Measurements from ENCODE around the gene PCSK6. TPM values are rescaled to one million over a fixed set of nuclear protein-coding genes. Genes with fewer than 3 reads are reported as not detected.
A peak's percentile ranks its signal among the peaks of the same experiment; 100 is the strongest.
"Not testable (repeated sequence)": the region's sequence is repeated elsewhere in the genome, so short reads cannot be mapped to it uniquely, and the experiment has no call there.

The PCSK6 gene
- total RNA-seq, 1 donor from 2014 or later = 3.8 TPM

DNA sequence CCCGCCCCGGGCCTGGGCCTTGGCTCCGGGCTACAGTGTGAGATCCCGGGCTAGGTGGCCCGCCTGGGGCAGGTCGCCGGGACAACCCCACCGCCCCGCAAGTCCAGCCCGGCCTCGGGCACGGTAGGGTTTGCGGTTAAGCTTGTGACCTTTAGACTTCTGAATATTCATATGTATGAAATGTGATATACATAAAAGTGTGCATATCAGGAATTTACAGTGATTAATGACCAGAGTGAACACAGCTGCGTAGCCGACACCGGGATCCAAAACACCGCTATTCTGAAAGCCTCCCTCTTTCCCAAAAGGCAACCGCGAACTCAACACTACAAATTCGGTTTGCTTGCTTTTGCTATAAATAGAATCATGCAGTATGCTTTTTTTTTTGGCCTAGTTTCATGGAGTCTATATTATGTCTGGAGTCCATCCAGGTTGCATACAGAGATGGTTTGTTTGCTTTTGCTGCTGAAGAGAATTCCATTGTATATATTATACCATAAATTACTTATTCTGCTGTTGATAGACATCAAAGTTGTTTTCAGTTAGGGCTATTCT lies 193.8 kb downstream of the PCSK6 start:
- Mint-ChIP-seq H3K4me1 (ENCODE audit: low read depth, unreplicated experiment) (peaks cover 14% of the 10 kb centered on the region), H3K36me3 (ENCODE audit: unreplicated experiment) (no peaks in the 10 kb centered on the region), H3K4me3 (ENCODE audit: unreplicated experiment) (peak overlapping the region; percentile 93), H3K9me3 (ENCODE audit: unreplicated experiment) (no peaks in the 10 kb centered on the region), H3K27me3 (ENCODE audit: unreplicated experiment) (peaks cover 4% of the 10 kb centered on the region), H3K27ac (ENCODE audit: unreplicated experiment) (peak overlapping the region; percentile 64)
- TF ChIP-seq, protein P1, sequence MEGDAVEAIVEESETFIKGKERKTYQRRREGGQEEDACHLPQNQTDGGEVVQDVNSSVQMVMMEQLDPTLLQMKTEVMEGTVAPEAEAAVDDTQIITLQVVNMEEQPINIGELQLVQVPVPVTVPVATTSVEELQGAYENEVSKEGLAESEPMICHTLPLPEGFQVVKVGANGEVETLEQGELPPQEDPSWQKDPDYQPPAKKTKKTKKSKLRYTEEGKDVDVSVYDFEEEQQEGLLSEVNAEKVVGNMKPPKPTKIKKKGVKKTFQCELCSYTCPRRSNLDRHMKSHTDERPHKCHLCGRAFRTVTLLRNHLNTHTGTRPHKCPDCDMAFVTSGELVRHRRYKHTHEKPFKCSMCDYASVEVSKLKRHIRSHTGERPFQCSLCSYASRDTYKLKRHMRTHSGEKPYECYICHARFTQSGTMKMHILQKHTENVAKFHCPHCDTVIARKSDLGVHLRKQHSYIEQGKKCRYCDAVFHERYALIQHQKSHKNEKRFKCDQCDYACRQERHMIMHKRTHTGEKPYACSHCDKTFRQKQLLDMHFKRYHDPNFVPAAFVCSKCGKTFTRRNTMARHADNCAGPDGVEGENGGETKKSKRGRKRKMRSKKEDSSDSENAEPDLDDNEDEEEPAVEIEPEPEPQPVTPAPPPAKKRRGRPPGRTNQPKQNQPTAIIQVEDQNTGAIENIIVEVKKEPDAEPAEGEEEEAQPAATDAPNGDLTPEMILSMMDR (IDR thresholded peaks at IDR 0.05; ENCODE audit: partially characterized antibody, unreplicated experiment) = no peak
- no peak for DNase-seq

DNA sequence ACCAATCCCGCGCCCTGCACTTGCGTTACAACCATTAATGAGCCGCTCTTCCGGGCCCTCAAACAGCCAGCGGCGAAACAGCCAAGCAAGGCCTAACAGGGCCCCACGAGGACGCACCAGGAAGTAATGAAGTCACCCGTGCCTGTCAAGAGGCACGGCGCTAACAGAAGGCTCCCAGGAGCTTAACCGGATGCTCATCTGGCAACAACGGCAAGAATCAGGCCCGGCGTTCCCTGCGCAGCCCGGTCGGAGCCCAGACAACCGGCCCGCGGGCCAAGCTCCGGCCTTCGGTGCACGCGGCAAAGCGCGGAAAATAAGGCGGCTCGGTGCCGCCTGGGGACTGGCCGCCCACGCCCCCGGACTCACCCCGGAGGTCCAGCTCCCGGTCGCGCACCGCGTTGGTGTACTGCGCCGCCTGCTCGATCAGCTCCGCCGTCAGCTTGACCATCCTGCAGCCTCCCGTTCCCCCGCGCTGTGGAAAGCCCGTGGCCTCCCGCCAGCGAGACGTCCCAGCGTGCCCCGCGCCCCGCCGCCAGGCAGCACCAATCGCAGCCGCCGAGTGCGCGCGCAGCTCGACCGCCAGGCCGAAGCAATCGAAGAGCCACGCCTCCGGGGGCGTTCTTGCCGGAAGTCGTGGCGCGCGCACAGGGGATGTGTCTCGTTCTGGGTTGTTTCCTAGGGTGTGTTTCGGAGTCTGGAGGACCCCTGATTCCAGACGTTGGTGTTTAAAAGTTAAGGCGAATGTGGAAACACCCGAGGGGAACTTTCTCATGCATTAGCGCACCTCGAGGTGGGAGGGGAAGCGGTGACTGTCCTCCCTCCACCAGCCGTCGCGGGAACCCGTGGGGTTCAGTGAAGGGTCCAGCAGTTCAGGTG lies 194.5 kb downstream of the PCSK6 start, which contains the start of gene SNRPA1:
Gene SNRPA1, minus strand, starts transcription at position 518 of the 876 bp plus-strand sequence. Its CDS starts 70 bp downstream, at position 448.
- Mint-ChIP-seq H3K27ac (ENCODE audit: unreplicated experiment) (peak within 1 kb of the TSS; percentile 98), H3K9me3 (ENCODE audit: unreplicated experiment) (no peaks in the 10 kb centered on the region), H3K27me3 (ENCODE audit: unreplicated experiment) (peaks cover 4% of the 10 kb centered on the region), H3K4me1 (ENCODE audit: low read depth, unreplicated experiment) (peaks cover 12% of the 10 kb centered on the region), H3K4me3 (ENCODE audit: unreplicated experiment) (peak within 1 kb of the TSS; percentile 93), H3K36me3 (ENCODE audit: unreplicated experiment) (no peaks in the 10 kb centered on the region)
- TF ChIP-seq, protein P1 (IDR thresholded peaks at IDR 0.05; ENCODE audit: partially characterized antibody, unreplicated experiment) = no peak
- DNase-seq = peak; percentile 98

DNA sequence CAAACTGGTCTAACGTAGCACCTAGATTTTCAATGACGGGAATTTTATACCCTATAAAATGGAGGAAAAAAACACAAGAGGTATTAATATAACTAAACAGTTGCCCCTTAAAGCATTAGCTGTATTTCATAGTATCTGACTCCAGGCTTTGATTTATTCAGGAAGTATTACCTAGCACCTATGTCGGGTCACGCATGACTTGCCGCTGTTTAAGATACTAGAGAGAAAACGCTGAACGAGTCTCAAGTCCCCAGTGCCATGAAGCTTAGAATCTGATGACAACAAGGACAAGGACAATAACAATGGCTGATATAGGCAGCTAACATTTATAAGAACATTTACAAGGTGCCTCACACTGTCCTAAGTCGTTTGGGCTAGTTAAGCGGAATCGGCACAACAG lies 196.4 kb downstream of the PCSK6 start:
- Mint-ChIP-seq H3K9me3 (ENCODE audit: unreplicated experiment) (no peaks in the 10 kb centered on the region), H3K4me1 (ENCODE audit: low read depth, unreplicated experiment) (peaks cover 12% of the 10 kb centered on the region), H3K4me3 (ENCODE audit: unreplicated experiment) (peak overlapping the region; percentile 93), H3K27ac (ENCODE audit: unreplicated experiment) (peak overlapping the region; percentile 98), H3K36me3 (ENCODE audit: unreplicated experiment) (no peaks in the 10 kb centered on the region), H3K27me3 (ENCODE audit: unreplicated experiment) (peaks cover 4% of the 10 kb centered on the region)
- no peak for DNase-seq
- TF ChIP-seq, protein P1 (IDR thresholded peaks at IDR 0.05; ENCODE audit: partially characterized antibody, unreplicated experiment) = no peak

DNA sequence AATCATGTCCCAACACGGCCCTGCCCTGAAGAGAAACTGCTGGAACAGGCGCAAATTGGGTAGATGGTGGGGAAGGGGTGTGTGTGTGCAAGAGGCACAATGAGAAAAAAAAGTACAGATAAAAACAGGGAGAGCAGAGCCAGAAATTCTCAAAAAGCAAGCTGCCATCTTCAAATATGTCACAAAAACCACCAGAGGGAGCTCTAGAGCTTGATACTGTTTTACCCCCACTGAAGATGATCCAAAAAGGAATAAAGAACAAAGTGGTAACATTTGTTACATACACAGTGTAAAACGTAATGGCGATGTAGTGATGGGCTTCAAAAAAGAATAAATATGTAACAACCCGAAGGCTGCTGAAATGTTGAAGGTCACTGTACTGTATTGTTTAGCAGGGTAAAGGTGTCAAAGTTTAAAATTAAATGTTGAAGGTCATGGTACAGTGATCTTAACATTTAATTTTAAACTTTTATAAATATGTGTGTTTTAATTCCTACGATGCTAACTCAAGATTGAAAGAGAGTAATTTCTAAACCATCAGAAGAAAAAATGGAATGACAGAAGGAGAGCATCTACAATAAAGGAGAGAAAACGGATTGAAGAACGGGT lies 200.5 kb downstream of the PCSK6 start:
- H3K4me3 Mint-ChIP-seq (ENCODE audit: unreplicated experiment) = no peak overlapping the region
- H3K27ac Mint-ChIP-seq (ENCODE audit: unreplicated experiment) = no peak overlapping the region
- no peak for DNase-seq
- no peaks in the 10 kb centered on the region for H3K9me3 Mint-ChIP-seq (ENCODE audit: unreplicated experiment)
- no peaks in the 10 kb centered on the region for H3K36me3 Mint-ChIP-seq (ENCODE audit: unreplicated experiment)
- TF ChIP-seq, protein P1 (IDR thresholded peaks at IDR 0.05; ENCODE audit: partially characterized antibody, unreplicated experiment) = peak; percentile 75
- H3K4me1 Mint-ChIP-seq (ENCODE audit: low read depth, unreplicated experiment) = peaks cover 11% of the 10 kb centered on the region
- H3K27me3 Mint-ChIP-seq (ENCODE audit: unreplicated experiment) = peaks cover 2% of the 10 kb centered on the region

DNA sequence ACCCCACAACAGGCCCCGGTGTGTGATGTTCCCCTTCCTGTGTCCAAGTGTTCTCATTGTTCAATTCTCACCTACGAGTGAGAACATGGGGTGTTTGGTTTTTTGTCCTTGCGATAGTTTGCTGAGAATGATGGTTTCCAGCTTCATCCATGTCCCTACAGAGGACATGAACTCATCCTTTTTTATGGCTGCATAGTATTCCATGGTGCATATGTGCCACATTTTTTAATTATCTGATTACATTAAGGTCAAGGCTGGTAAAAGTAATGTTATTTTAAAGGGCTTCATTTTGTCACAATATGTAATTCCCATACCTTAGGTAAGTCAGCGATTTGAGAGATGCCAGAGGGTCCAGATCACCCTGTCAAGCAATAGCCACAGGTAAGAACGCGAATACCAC lies 202.2 kb downstream of the PCSK6 start:
- not testable (repeated sequence) for H3K4me1 Mint-ChIP-seq (ENCODE audit: low read depth, unreplicated experiment); H3K27ac Mint-ChIP-seq (ENCODE audit: unreplicated experiment); H3K27me3 Mint-ChIP-seq (ENCODE audit: unreplicated experiment); H3K36me3 Mint-ChIP-seq (ENCODE audit: unreplicated experiment); H3K9me3 Mint-ChIP-seq (ENCODE audit: unreplicated experiment); H3K4me3 Mint-ChIP-seq (ENCODE audit: unreplicated experiment); DNase-seq

All from glutamatergic neuron (in vitro differentiated cells).